ENCODE data around the gene TRABD2B. TPM values are rescaled to one million over a fixed set of nuclear protein-coding genes. Genes with fewer than 3 reads are reported as not detected.

TRABD2B gene
- total and polyA plus RNA-seq, 2 experiments from 2014 or later: 1.6 to 2.0 TPM

DNA sequence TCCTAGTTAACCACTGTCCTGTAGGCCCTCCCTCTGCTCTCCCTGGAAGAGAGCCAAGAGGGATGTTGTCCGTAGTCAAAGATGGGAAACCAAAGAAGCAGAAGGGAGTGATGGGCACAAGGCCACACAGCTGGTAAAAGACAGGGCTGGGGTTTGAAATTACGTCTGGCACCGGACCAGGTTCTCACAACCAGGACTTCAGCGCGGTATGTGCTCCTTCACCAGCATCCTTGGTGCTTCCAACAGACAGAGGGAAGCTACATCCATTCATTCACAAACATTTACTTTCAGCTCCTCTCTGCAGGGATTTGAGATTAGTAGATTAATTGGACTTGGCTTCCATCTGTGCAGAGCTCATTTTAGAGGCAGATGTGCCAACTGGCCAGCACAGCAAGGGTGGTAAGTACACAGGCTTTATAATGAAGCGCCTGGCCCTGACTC is 191.2 kb downstream of the TRABD2B start (continued):
- TF ChIP-seq ZNF462 (CRISPR knock-in tag; IDR thresholded peaks at IDR 0.05) (no peak), ZNF114 (CRISPR knock-in tag; IDR thresholded peaks at IDR 0.05) (no peak), NANOG (IDR thresholded peaks at IDR 0.05; ENCODE audit: borderline replicate concordance) (no peak), EZH2 (IDR thresholded peaks at IDR 0.05; ENCODE audit: low read depth, unreplicated experiment) (no peak)
- TF ChIP-seq, protein P1, sequence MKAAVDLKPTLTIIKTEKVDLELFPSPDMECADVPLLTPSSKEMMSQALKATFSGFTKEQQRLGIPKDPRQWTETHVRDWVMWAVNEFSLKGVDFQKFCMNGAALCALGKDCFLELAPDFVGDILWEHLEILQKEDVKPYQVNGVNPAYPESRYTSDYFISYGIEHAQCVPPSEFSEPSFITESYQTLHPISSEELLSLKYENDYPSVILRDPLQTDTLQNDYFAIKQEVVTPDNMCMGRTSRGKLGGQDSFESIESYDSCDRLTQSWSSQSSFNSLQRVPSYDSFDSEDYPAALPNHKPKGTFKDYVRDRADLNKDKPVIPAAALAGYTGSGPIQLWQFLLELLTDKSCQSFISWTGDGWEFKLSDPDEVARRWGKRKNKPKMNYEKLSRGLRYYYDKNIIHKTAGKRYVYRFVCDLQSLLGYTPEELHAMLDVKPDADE (IDR thresholded peaks at IDR 0.05): no peak

GRCh38 chr1:47805018-47805417 is 192.2 kb downstream of the TRABD2B start:
- Histone ChIP-seq H3K4me2 (no peak overlapping the region), H3K27me3 (ENCODE audit: insufficient read depth) (no peaks in the 10 kb centered on the region), H3K36me3 (ENCODE audit: insufficient read depth) (no peaks in the 10 kb centered on the region), H3K79me2 (replicated peaks; ENCODE audit: insufficient read depth) (no peaks in the 10 kb centered on the region), H3K9me2 (ENCODE audit: insufficient read depth) (peaks cover 9% of the 10 kb centered on the region), H4K20me1 (replicated peaks; ENCODE audit: insufficient read depth) (no peaks in the 10 kb centered on the region), H3F3A (replicated peaks; ENCODE audit: low read depth) (no peaks in the 10 kb centered on the region), H2AFZ (no peak overlapping the region), H3K4me3 (no peak overlapping the region), H3K4me1 (ENCODE audit: insufficient read depth) (no peaks in the 10 kb centered on the region), H3K27ac (ENCODE audit: low read depth) (no peak overlapping the region)
- Mint-ChIP-seq H3K9me3 (no peaks in the 10 kb centered on the region; the same call in 2 of the 3 replicates), H3K4me3 (no peak overlapping the region), H3K27me3 (ENCODE audit: insufficient read depth, low read depth, poor library complexity) (peaks cover 8% of the 10 kb centered on the region), H3K36me3 (ENCODE audit: low read depth) (no peaks in the 10 kb centered on the region; the same call in 2 of the 3 replicates), H3K4me1 (peaks cover 4% of the 10 kb centered on the region; the same call in 2 of the 3 replicates), H3K27ac (no peak overlapping the region)
- DNase-seq (ENCODE audit: low spot score) (no peak), ATAC-seq (no peak)
- TF ChIP-seq EZH2 (IDR thresholded peaks at IDR 0.05; ENCODE audit: low read depth, unreplicated experiment) (no peak), CREB1 (CRISPR knock-in tag; IDR thresholded peaks at IDR 0.05; ENCODE audit: low read depth) (no peak), ZNF114 (CRISPR knock-in tag; IDR thresholded peaks at IDR 0.05) (no peak), EZH2phosphoT487 (IDR thresholded peaks at IDR 0.05; ENCODE audit: unreplicated experiment) (no peak)
- TF ChIP-seq, protein P1 (IDR thresholded peaks at IDR 0.05): no peak
